Smooth muscle cell of the coronary artery (primary cell): ENCODE data around the gene HSFX4. TPM values are rescaled to one million over a fixed set of nuclear protein-coding genes. Genes with fewer than 3 reads are reported as not detected.

Source experiments
- total RNA-seq: library from RNA; depleted of rRNA; stranded (reverse); fragments of >200 nt; gene quantifications from 2 replicates; pipeline ENCODE4 v1.2.3, GENCODE V29; 2014; ENCODE audit warnings: low replicate concordance

HSFX4 gene
- not detected in 2 replicates for total RNA-seq

GRCh38 chrX:149929400-149929799 lies at the start of gene HSFX4:
Gene HSFX4 (plus strand): TSS chrX:149929573. CDS start chrX:149929645, 72 bp downstream.

GRCh38 chrX:149881081-149881711 lies 48.2 kb upstream of the HSFX4 start, which contains the start of gene MAGEA8:
Gene MAGEA8 (plus strand): TSS chrX:149881183. CDS start chrX:149884273, 3,090 bp downstream.

GRCh38 chrX:149938427-149938880 lies 9.1 kb downstream of the HSFX4 start, which contains the start of gene EOLA2:
Gene EOLA2 (minus strand): TSS chrX:149938491. CDS start chrX:149933874, 4,617 bp downstream.

Other genes with a start within 250 kb of the HSFX4 start
- not detected in 2 replicates for gene MAGEA11, start 217.5 kb upstream of the HSFX4 start, total RNA-seq
- gene HSFX1, start 155.5 kb upstream of the HSFX4 start, total RNA-seq = 0.23 and 0.35 TPM in 2 replicates
- gene MAGEA9, start 147.6 kb upstream of the HSFX4 start, total RNA-seq = not detected in 2 replicates
- gene MAGEA8, start 48.4 kb upstream of the HSFX4 start, total RNA-seq = not detected in 2 replicates
- 16.4 and 21.8 TPM in 2 replicates for gene EOLA2, start 8.9 kb downstream of the HSFX4 start, total RNA-seq